ENCODE data around the gene DDB1. TPM values are rescaled to one million over a fixed set of nuclear protein-coding genes. Genes with fewer than 3 reads are reported as not detected.

Gene DDB1
- total RNA-seq, 2 experiments from 2014 or later = 140 to 147 TPM

DNA sequence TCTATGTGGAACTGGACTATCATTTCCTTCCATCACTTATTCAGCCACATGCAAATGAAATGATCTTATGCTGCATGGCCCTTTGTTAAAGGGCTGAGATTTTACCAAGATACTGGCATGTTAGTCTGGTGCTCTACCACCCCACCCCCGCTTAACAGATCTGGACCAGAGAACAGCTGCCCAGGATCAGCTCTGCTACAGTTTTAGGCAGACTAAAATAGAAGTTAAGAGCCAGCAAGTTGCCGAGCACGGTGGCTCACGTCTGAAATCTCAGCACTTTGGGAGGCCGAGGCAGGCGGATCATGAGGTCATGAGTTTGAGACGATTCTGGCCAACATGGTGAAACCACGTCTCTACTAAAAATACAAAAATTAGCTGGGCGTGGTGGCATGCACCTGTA lies 4.6 kb downstream of the DDB1 start:
- peaks cover 55% of the 10 kb centered on the region for H3K4me1 Mint-ChIP-seq (ENCODE audit: low read depth)
- no peaks in the 10 kb centered on the region for H3K9me3 Mint-ChIP-seq
- peaks cover 30% of the 10 kb centered on the region for H3K4me1 ChIP-seq (ENCODE audit: insufficient read depth, low read length)
- H3K27ac ChIP-seq (ENCODE audit: low read depth in 1 of 2, low read length in 2 of 2) = no peak overlapping the region
- H3K27me3 Mint-ChIP-seq = no peaks in the 10 kb centered on the region
- intact Hi-C loops (cut with DNase I, micrococcal nuclease) = no loop called here
- ATAC-seq (ENCODE audit: poor library complexity) (no peak), DNase-seq (no peak)
- ChIA-PET CTCF (interaction anchor here (1.3 to 2.0 kb wide), 2 partner anchors 57 to 107 kb away, joined by 3 to 6 read pairs; no protein-coding TSS in a partner anchor), POLR2A (no interaction called here)
- H3K9me3 ChIP-seq (ENCODE audit: control insufficient read depth in 1 of 2, insufficient read depth in 1 of 2, low read length in 2 of 2) = no peaks in the 10 kb centered on the region
- peaks cover 67% of the 10 kb centered on the region for H3K36me3 ChIP-seq (ENCODE audit: insufficient read depth, low read length)
- no peaks in the 10 kb centered on the region for H3K27me3 ChIP-seq (ENCODE audit: control insufficient read depth in 1 of 2, insufficient read depth in 2 of 2, low read length in 2 of 2)
- no peak overlapping the region for H3K4me3 ChIP-seq (ENCODE audit: low read length)
- no peak overlapping the region for H3K4me3 Mint-ChIP-seq
- no peak for TF ChIP-seq CTCF (IDR thresholded peaks at IDR 0.05)
- peaks cover 92% of the 10 kb centered on the region for H3K36me3 Mint-ChIP-seq (ENCODE audit: low read depth)
- no peak overlapping the region for H3K27ac Mint-ChIP-seq

DNA sequence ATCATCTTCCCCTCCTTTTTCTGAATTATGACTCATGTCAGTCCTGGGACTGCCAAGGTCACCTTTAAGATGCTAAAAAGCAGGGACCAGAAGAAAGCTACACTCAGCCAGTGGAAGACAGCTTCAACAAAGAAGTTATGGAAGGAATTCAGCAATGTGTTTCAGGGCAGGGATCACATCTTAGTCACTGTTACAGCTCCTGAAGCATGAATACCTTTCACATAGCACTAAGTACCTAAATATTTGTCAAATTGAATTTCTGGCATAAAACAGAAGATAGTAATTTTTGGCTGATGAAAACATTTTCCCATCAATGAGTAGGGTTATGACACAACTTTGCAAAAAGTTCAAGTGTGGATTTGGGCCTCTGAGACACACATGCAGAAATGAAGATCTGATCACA lies 5.2 kb downstream of the DDB1 start:
- no peak overlapping the region for H3K4me3 Mint-ChIP-seq
- DNase-seq = no peak
- Histone ChIP-seq H3K4me1 (ENCODE audit: insufficient read depth, low read length) (peaks cover 26% of the 10 kb centered on the region), H3K27me3 (ENCODE audit: control insufficient read depth in 1 of 2, insufficient read depth in 2 of 2, low read length in 2 of 2) (no peaks in the 10 kb centered on the region), H3K36me3 (ENCODE audit: insufficient read depth, low read length) (peaks cover 74% of the 10 kb centered on the region), H3K27ac (ENCODE audit: low read depth in 1 of 2, low read length in 2 of 2) (no peak overlapping the region), H3K9me3 (ENCODE audit: control insufficient read depth in 1 of 2, insufficient read depth in 1 of 2, low read length in 2 of 2) (no peaks in the 10 kb centered on the region), H3K4me3 (ENCODE audit: low read length) (no peak overlapping the region)
- intact Hi-C loops (cut with DNase I, micrococcal nuclease) = no loop called here
- peaks cover 97% of the 10 kb centered on the region for H3K36me3 Mint-ChIP-seq (ENCODE audit: low read depth)
- H3K9me3 Mint-ChIP-seq = no peaks in the 10 kb centered on the region
- TF ChIP-seq CTCF (IDR thresholded peaks at IDR 0.05) = no peak
- H3K27me3 Mint-ChIP-seq = no peaks in the 10 kb centered on the region
- POLR2A ChIA-PET = interaction anchor here (0.9 kb wide), 1 partner anchor 34 kb away, joined by 3 read pairs; the partner anchor contains the start of genes CYB561A3 and TMEM138
- CTCF ChIA-PET = interaction anchor here (1.3 to 2.0 kb wide), 3 partner anchors 8 to 108 kb away, joined by 3 to 8 read pairs (median 6); no protein-coding TSS in a partner anchor
- H3K4me1 Mint-ChIP-seq (ENCODE audit: low read depth) = peaks cover 50% of the 10 kb centered on the region
- no peak for ATAC-seq (ENCODE audit: poor library complexity)
- no peak overlapping the region for H3K27ac Mint-ChIP-seq

- CTCF ChIA-PET = interaction anchor here (2.0 kb wide), 1 partner anchor 10 kb away, joined by 8 read pairs; no protein-coding TSS in a partner anchor
Observed at GRCh38 chr11:61325649-61326414, 7.1 kb downstream of the DDB1 start.

More at GRCh38 chr11:61325649-61326414, 7.1 kb downstream of the DDB1 start:
- Histone ChIP-seq H3K4me1 (ENCODE audit: insufficient read depth, low read length) (peaks cover 8% of the 10 kb centered on the region), H3K4me3 (ENCODE audit: low read length) (no peak overlapping the region), H3K9me3 (ENCODE audit: control insufficient read depth in 1 of 2, insufficient read depth in 1 of 2, low read length in 2 of 2) (no peaks in the 10 kb centered on the region), H3K36me3 (ENCODE audit: insufficient read depth, low read length) (peaks cover 92% of the 10 kb centered on the region), H3K27me3 (ENCODE audit: control insufficient read depth in 1 of 2, insufficient read depth in 2 of 2, low read length in 2 of 2) (no peaks in the 10 kb centered on the region), H3K27ac (ENCODE audit: low read depth in 1 of 2, low read length in 2 of 2) (no peak overlapping the region)
- peaks cover 98% of the 10 kb centered on the region for H3K36me3 Mint-ChIP-seq (ENCODE audit: low read depth)
- H3K27me3 Mint-ChIP-seq = no peaks in the 10 kb centered on the region
- POLR2A ChIA-PET = no interaction called here
- no peak for TF ChIP-seq CTCF (IDR thresholded peaks at IDR 0.05)
- H3K9me3 Mint-ChIP-seq = no peaks in the 10 kb centered on the region
- DNase-seq (no peak), ATAC-seq (ENCODE audit: poor library complexity) (no peak)
- H3K4me3 Mint-ChIP-seq = no peak overlapping the region
- H3K4me1 Mint-ChIP-seq (ENCODE audit: low read depth) = peaks cover 32% of the 10 kb centered on the region
- intact Hi-C loops (cut with DNase I, micrococcal nuclease) = no loop called here
- H3K27ac Mint-ChIP-seq = no peak overlapping the region

Measured in CD4-positive, alpha-beta T cell (primary cell).